Caco-2 (cell line): ENCODE results near the gene SERPINE1. TPM values are rescaled to one million over a fixed set of nuclear protein-coding genes. Genes with fewer than 3 reads are reported as not detected.

Experiments used
- BruUV-seq: library from RNA; stranded (reverse); fragments of 400-500 nt; replicated peaks from 2 replicates; lab custom pipeline; 2021; lab: Mats Ljungman, UMichigan
- CTCF ChIA-PET: fragments of 300-600 bp; sonication (Branson Sonifier 250); formaldehyde crosslinking; loops from one replicate; lab custom pipeline; 2022; ENCODE audit warnings: antibody characterized with exemption; lab: Charles Lee
- POLR2A ChIA-PET: fragments of 300-600 bp; sonication (Branson Sonifier 250); formaldehyde crosslinking; loops from one replicate; lab custom pipeline; 2022; ENCODE audit warnings: antibody characterized with exemption; lab: Charles Lee
- DNase-seq, 2 experiments: peaks; one replicate each; pipeline versions ENCODE4 v3.0.0 to v3.0.0-alpha.2; 2020 to 2022
- H3K27me3 ChIP-seq: replicated peaks from 2 replicates; pipeline ENCODE4 v1.6.0; 2011; ENCODE audit warnings: low read length; ENCODE audit not compliant: control insufficient read depth, insufficient read depth
- H3K36me3 ChIP-seq: 2 replicates; pipeline ENCODE4 v1.5.1; 2011; ENCODE audit warnings: low read length; ENCODE audit not compliant: control insufficient read depth, insufficient read depth
- H3K4me1 ChIP-seq: fragments of 250-450 bp; sonication (Bioruptor Pico); 2 replicates; pipeline ENCODE4 v1.5.1; 2020; ENCODE audit warnings: mild to moderate bottlenecking
- H3K4me3 ChIP-seq: 2 replicates; pipeline ENCODE4 v1.5.1; 2011; ENCODE audit warnings: low read depth, mild to moderate bottlenecking, control low read depth, low read length
- H3K9me3 ChIP-seq: fragments of 250-450 bp; sonication (Bioruptor Pico); 2 replicates; pipeline ENCODE4 v1.5.1; 2020; ENCODE audit warnings: mild to moderate bottlenecking, moderate library complexity
- H3K27ac Mint-ChIP-seq: one replicate; pipeline ENCODE4 v1.8.0; 2022; ENCODE audit warnings: mixed read lengths; ENCODE audit not compliant: unreplicated experiment
- H3K27me3 Mint-ChIP-seq: one replicate; pipeline ENCODE4 v1.8.0; 2022; ENCODE audit warnings: mixed read lengths; ENCODE audit not compliant: insufficient read depth, unreplicated experiment
- H3K36me3 Mint-ChIP-seq: one replicate; pipeline ENCODE4 v1.8.0; 2022; ENCODE audit warnings: mild to moderate bottlenecking, mixed read lengths; ENCODE audit not compliant: insufficient read depth, unreplicated experiment
- H3K4me1 Mint-ChIP-seq: one replicate; pipeline ENCODE4 v1.8.0; 2022; ENCODE audit warnings: low read depth, mixed read lengths; ENCODE audit not compliant: unreplicated experiment
- H3K4me3 Mint-ChIP-seq: one replicate; pipeline ENCODE4 v1.8.0; 2022; ENCODE audit warnings: mild to moderate bottlenecking, moderate library complexity, mixed read lengths; ENCODE audit not compliant: unreplicated experiment
- H3K9me3 Mint-ChIP-seq: one replicate; pipeline ENCODE4 v1.8.0; 2022; ENCODE audit warnings: mixed read lengths; ENCODE audit not compliant: unreplicated experiment
- intact Hi-C: fragments of 100-400 bp; cut with micrococcal nuclease; formaldehyde crosslinking; loops from one replicate; pipeline ENCODE4 v1.10.0; 2022; ENCODE audit not compliant: unreplicated experiment
- total RNA-seq: library from RNA; stranded (reverse); gene quantifications from 2 replicates; pipeline ENCODE4 v1.2.3, GENCODE V29; 2022
- TF ChIP-seq, protein P1 (sequence below), 2 experiments: fragments of 200-600 bp in 1 of 2; IDR thresholded peaks; 1 replicate in 1 of 2; 2 replicates in 1 of 2; pipeline versions ENCODE4 v1.5.1 to v1.8.0; 2011 to 2022; ENCODE audit warnings: antibody characterized with exemption in 1 of 2, control low read depth in 1 of 2, inconsistent platforms in 1 of 2, low read depth in 1 of 2, low read length in 1 of 2, mild to moderate bottlenecking in 1 of 2, moderate library complexity in 1 of 2; ENCODE audit not compliant: insufficient read depth in 1 of 2, severe bottlenecking in 1 of 2, unreplicated experiment in 1 of 2

Gene SERPINE1
- total RNA-seq, 1 experiment from 2014 or later, result 0.25 TPM

- BruUV-seq, result no TSS peak
- peak overlapping the region; percentile 53 for H3K27ac Mint-ChIP-seq
- Histone ChIP-seq H3K4me1 (peaks cover 26% of the 10 kb centered on the region), H3K27me3 (peaks cover 10% of the 10 kb centered on the region), H3K36me3 (no peaks in the 10 kb centered on the region), H3K9me3 (no peaks in the 10 kb centered on the region), H3K4me3 (peak overlapping the region; percentile 13; the same call in 1 of the 2 replicates)
- intact Hi-C loops, result no loop called here
- peaks cover 33% of the 10 kb centered on the region for H3K4me1 Mint-ChIP-seq
- peaks cover 52% of the 10 kb centered on the region for H3K27me3 Mint-ChIP-seq
- H3K36me3 Mint-ChIP-seq, result no peaks in the 10 kb centered on the region
- TF ChIP-seq, protein P1, sequence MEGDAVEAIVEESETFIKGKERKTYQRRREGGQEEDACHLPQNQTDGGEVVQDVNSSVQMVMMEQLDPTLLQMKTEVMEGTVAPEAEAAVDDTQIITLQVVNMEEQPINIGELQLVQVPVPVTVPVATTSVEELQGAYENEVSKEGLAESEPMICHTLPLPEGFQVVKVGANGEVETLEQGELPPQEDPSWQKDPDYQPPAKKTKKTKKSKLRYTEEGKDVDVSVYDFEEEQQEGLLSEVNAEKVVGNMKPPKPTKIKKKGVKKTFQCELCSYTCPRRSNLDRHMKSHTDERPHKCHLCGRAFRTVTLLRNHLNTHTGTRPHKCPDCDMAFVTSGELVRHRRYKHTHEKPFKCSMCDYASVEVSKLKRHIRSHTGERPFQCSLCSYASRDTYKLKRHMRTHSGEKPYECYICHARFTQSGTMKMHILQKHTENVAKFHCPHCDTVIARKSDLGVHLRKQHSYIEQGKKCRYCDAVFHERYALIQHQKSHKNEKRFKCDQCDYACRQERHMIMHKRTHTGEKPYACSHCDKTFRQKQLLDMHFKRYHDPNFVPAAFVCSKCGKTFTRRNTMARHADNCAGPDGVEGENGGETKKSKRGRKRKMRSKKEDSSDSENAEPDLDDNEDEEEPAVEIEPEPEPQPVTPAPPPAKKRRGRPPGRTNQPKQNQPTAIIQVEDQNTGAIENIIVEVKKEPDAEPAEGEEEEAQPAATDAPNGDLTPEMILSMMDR (IDR thresholded peaks at IDR 0.05; ENCODE audit: insufficient read depth in 1 of 2, low read depth in 1 of 2, low read length in 1 of 2, severe bottlenecking in 1 of 2, unreplicated experiment in 1 of 2), result no peak
- no peaks in the 10 kb centered on the region for H3K9me3 Mint-ChIP-seq
- H3K4me3 Mint-ChIP-seq, result peak overlapping the region; percentile 64
- ChIA-PET POLR2A (interaction anchor here (0.6 to 0.7 kb wide), 2 partner anchors 10 to 1178 kb away, joined by 3 to 4 read pairs; no protein-coding TSS in a partner anchor), CTCF (interaction anchor here (1.0 to 1.8 kb wide), 4 partner anchors 21 to 110 kb away, joined by 6 to 11 read pairs (median 6); no protein-coding TSS in a partner anchor)
- DNase-seq, result no peak
Observed at GRCh38 chr7:101172005-101172853, 45.3 kb downstream of the SERPINE1 start.

GRCh38 chr7:101172854-101173751, 46.2 kb downstream of the SERPINE1 start:
- intact Hi-C loops, result no loop called here
- POLR2A ChIA-PET, result no interaction called here
- peaks cover 46% of the 10 kb centered on the region for H3K27me3 Mint-ChIP-seq
- Histone ChIP-seq H3K9me3 (no peaks in the 10 kb centered on the region), H3K27me3 (peaks cover 10% of the 10 kb centered on the region), H3K4me3 (no peak overlapping the region), H3K36me3 (no peaks in the 10 kb centered on the region), H3K4me1 (peaks cover 26% of the 10 kb centered on the region)
- CTCF ChIA-PET, result interaction anchor here (1.8 kb wide), 2 partner anchors 19 to 29 kb away, joined by 9 to 11 read pairs; no protein-coding TSS in a partner anchor
- no peaks in the 10 kb centered on the region for H3K9me3 Mint-ChIP-seq
- no TSS peak for BruUV-seq
- peak overlapping the region; percentile 53 for H3K27ac Mint-ChIP-seq
- TF ChIP-seq, protein P1 (IDR thresholded peaks at IDR 0.05; ENCODE audit: insufficient read depth in 1 of 2, low read depth in 1 of 2, low read length in 1 of 2, severe bottlenecking in 1 of 2, unreplicated experiment in 1 of 2), result no peak
- H3K4me3 Mint-ChIP-seq, result peak overlapping the region; percentile 58
- peaks cover 29% of the 10 kb centered on the region for H3K4me1 Mint-ChIP-seq
- H3K36me3 Mint-ChIP-seq, result no peaks in the 10 kb centered on the region
- DNase-seq, result no peak

GRCh38 chr7:101173752-101174244, 46.9 kb downstream of the SERPINE1 start:
- DNase-seq, result no peak
- Histone ChIP-seq H3K27me3 (peaks cover 10% of the 10 kb centered on the region), H3K9me3 (no peaks in the 10 kb centered on the region), H3K4me1 (peaks cover 26% of the 10 kb centered on the region), H3K36me3 (no peaks in the 10 kb centered on the region), H3K4me3 (no peak overlapping the region)
- CTCF ChIA-PET, result interaction anchor here (1.8 kb wide), 2 partner anchors 19 to 30 kb away, joined by 9 to 11 read pairs; no protein-coding TSS in a partner anchor
- TF ChIP-seq, protein P1 (IDR thresholded peaks at IDR 0.05; ENCODE audit: insufficient read depth in 1 of 2, low read depth in 1 of 2, low read length in 1 of 2, severe bottlenecking in 1 of 2, unreplicated experiment in 1 of 2), result no peak
- POLR2A ChIA-PET, result no interaction called here
- peaks cover 41% of the 10 kb centered on the region for H3K27me3 Mint-ChIP-seq
- no peak overlapping the region for H3K27ac Mint-ChIP-seq
- no TSS peak for BruUV-seq
- no peak overlapping the region for H3K4me3 Mint-ChIP-seq
- intact Hi-C loops, result no loop called here
- peaks cover 23% of the 10 kb centered on the region for H3K4me1 Mint-ChIP-seq
- H3K9me3 Mint-ChIP-seq, result no peaks in the 10 kb centered on the region
- H3K36me3 Mint-ChIP-seq, result no peaks in the 10 kb centered on the region
